GM12892 (cell line): Measurements from ENCODE around the gene P2RY2.

Experiments used
- POLR2A ChIP-seq: IDR thresholded peaks from 2 replicates; pipeline ENCODE4 v1.6.1; 2011; ENCODE audit warnings: low read depth, low read length, control low read depth
- TAF1 ChIP-seq: IDR thresholded peaks from 2 replicates; pipeline ENCODE4 v1.6.1; 2011; ENCODE audit warnings: low read depth, mild to moderate bottlenecking, control low read depth, low read length, borderline replicate concordance

DNA sequence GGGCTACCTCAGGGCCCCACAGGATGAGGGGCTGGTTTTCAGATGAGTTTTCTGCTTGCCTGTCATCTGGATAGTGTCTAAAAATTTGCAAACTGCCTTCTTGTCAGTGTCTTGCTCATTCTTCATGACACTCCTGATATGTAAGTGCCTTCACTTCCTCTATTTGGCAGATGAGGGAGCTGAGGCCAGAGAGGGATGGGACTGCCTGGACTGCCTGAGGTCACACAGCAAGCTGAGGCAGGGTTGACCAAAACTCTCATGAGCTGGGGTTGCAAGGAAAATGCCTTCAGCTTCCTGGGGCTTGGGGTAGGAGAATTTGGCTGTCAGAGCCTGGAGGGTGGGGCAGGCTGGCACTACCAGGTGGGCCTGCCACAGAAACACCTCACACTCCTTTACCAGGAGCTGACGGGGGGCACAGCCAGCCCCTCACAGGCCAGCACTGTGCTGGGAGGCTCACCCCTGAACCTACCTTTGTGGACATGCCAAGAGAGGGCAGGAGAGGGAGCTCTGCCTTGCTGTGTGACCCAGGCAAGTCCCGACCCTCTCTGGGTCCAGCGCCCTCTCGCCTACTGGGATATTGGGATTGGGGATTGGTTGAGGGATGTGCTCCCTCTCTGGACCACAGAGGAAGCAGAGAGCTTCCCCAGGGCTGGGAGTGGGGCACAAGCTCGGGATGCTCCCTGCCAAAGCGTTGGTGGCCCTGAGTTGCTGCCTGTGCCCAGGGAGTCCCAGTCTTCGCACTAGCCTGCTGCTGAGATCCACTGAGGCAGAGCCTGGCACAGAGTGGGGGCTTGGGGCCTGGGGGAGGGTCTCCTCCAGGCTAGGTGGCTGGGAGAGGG is 52.2 kb downstream of the P2RY2 start:
- TF ChIP-seq POLR2A (no peak), TAF1 (no peak)
